Stimulated activated CD4-positive, alpha-beta T cell treated with anti-CD3 and anti-CD28 coated beads, Interleukin-12 subunit alpha, Interleukin-12 subunit beta, amount 100 ng/mL, for 24 hours (primary cell): Measurements from ENCODE around the gene PPP1R13B.

Experiments
- DNase-seq, 2 experiments: peaks; one replicate each; pipeline ENCODE4 v3.0.0-alpha.2; 2020; ENCODE audit warnings: low read depth in 2 of 2

PPP1R13B gene

GRCh38 chr14:103713304-103714062 lies 133.9 kb downstream of the PPP1R13B start:
- DNase-seq: no peak

- DNase-seq: no peak
Measured at GRCh38 chr14:103712633-103713247, 134.6 kb downstream of the PPP1R13B start.

- no peak for DNase-seq
Measured at GRCh38 chr14:103711516-103712431, 135.6 kb downstream of the PPP1R13B start.

- no peak for DNase-seq
Measured at GRCh38 chr14:103710771-103711377, 136.5 kb downstream of the PPP1R13B start.

GRCh38 chr14:103709814-103710213 lies 137.6 kb downstream of the PPP1R13B start:
- DNase-seq: no peak

- no peak for DNase-seq
Measured at GRCh38 chr14:103708750-103709187, 138.6 kb downstream of the PPP1R13B start.

- no peak for DNase-seq
Measured at GRCh38 chr14:103707329-103708263, 139.8 kb downstream of the PPP1R13B start.

GRCh38 chr14:103706551-103707328 lies 140.6 kb downstream of the PPP1R13B start:
- DNase-seq: no peak

- no peak for DNase-seq
Measured at GRCh38 chr14:103705504-103706284, 141.7 kb downstream of the PPP1R13B start.

- DNase-seq: no peak
Measured at GRCh38 chr14:103705118-103705503, 142.3 kb downstream of the PPP1R13B start.

GRCh38 chr14:103704708-103705107 lies 142.7 kb downstream of the PPP1R13B start:
- DNase-seq: no peak

GRCh38 chr14:103703433-103704385 lies 143.7 kb downstream of the PPP1R13B start:
- no peak for DNase-seq

- no peak for DNase-seq
Measured at GRCh38 chr14:103702497-103703432, 144.6 kb downstream of the PPP1R13B start.

- no peak for DNase-seq
Measured at GRCh38 chr14:103702095-103702494, 145.3 kb downstream of the PPP1R13B start.

- no peak for DNase-seq
Measured at GRCh38 chr14:103700753-103701490, 146.5 kb downstream of the PPP1R13B start.
